Lower leg skin (tissue), 3 donors: Measurements from ENCODE around the gene GRIA1.

ENCODE experiments used
- CTCF ChIP-seq, 3 donors: fragments of 450-650 bp; IDR thresholded peaks; one replicate each; pipeline ENCODE4 v1.5.1; 2016; ENCODE audit warnings: antibody characterized with exemption in 3 of 3, mild to moderate bottlenecking in 3 of 3, moderate library complexity in 2 of 3
- POLR2A ChIP-seq, 2 donors: fragments of 450-650 bp; IDR thresholded peaks; one replicate each; pipeline ENCODE4 v1.6.1; 2016 to 2017; ENCODE audit warnings: antibody characterized with exemption in 2 of 2, mild to moderate bottlenecking in 1 of 2, moderate library complexity in 1 of 2

GRCh38 chr5:153490118-153491037, at the start of gene GRIA1:
- TF ChIP-seq CTCF (IDR thresholded peaks at IDR 0.05) (no peak), POLR2A (IDR thresholded peaks at IDR 0.05) (no peak)
